ENCODE measurements around the gene COL9A3. TPM values are rescaled to one million over a fixed set of nuclear protein-coding genes. Genes with fewer than 3 reads are reported as not detected.

The COL9A3 gene
- total RNA-seq, 1 donor from 2014 or later: 1.1 TPM

GRCh38 chr20:62820208-62820961 is 3.5 kb downstream of the COL9A3 start:
- intact Hi-C loops (cut with DNase I): no loop called here
- ATAC-seq (no peak), DNase-seq (no peak)
- no peak overlapping the region for H3K4me3 ChIP-seq
- H3K36me3 ChIP-seq: no peaks in the 10 kb centered on the region
- TF ChIP-seq CTCF (IDR thresholded peaks at IDR 0.05): no peak
- no peak overlapping the region for H3K27ac ChIP-seq
- H3K27me3 ChIP-seq: peaks cover 44% of the 10 kb centered on the region
- H3K9me3 ChIP-seq: no peaks in the 10 kb centered on the region
- peaks cover 29% of the 10 kb centered on the region for H3K4me1 ChIP-seq

GRCh38 chr20:62820962-62821725 is 4.3 kb downstream of the COL9A3 start:
- no peaks in the 10 kb centered on the region for H3K36me3 ChIP-seq
- no peak for ATAC-seq
- peaks cover 21% of the 10 kb centered on the region for H3K4me1 ChIP-seq
- TF ChIP-seq CTCF (IDR thresholded peaks at IDR 0.05): no peak
- DNase-seq: no peak
- H3K27ac ChIP-seq: no peak overlapping the region
- peaks cover 36% of the 10 kb centered on the region for H3K27me3 ChIP-seq
- intact Hi-C loops (cut with DNase I): no loop called here
- no peak overlapping the region for H3K4me3 ChIP-seq
- no peaks in the 10 kb centered on the region for H3K9me3 ChIP-seq

GRCh38 chr20:62821726-62822210 is 4.9 kb downstream of the COL9A3 start:
- Histone ChIP-seq H3K9me3 (no peaks in the 10 kb centered on the region), H3K36me3 (no peaks in the 10 kb centered on the region), H3K4me1 (peaks cover 16% of the 10 kb centered on the region), H3K27ac (no peak overlapping the region), H3K4me3 (no peak overlapping the region), H3K27me3 (peaks cover 30% of the 10 kb centered on the region)
- intact Hi-C loops (cut with DNase I): no loop called here
- ATAC-seq (no peak), DNase-seq (no peak)
- no peak for TF ChIP-seq CTCF (IDR thresholded peaks at IDR 0.05)

GRCh38 chr20:62822239-62822787 is 5.5 kb downstream of the COL9A3 start:
- Histone ChIP-seq H3K36me3 (no peaks in the 10 kb centered on the region), H3K9me3 (no peaks in the 10 kb centered on the region), H3K4me3 (no peak overlapping the region), H3K4me1 (peaks cover 16% of the 10 kb centered on the region), H3K27ac (no peak overlapping the region), H3K27me3 (peaks cover 26% of the 10 kb centered on the region)
- DNase-seq: no peak
- no peak for TF ChIP-seq CTCF (IDR thresholded peaks at IDR 0.05)
- ATAC-seq: no peak
- intact Hi-C loops (cut with DNase I): no loop called here

GRCh38 chr20:62822788-62823651 is 6.2 kb downstream of the COL9A3 start:
- ATAC-seq (no peak), DNase-seq (no peak)
- Histone ChIP-seq H3K27ac (no peak overlapping the region), H3K36me3 (no peaks in the 10 kb centered on the region), H3K27me3 (peaks cover 19% of the 10 kb centered on the region), H3K4me3 (no peak overlapping the region), H3K9me3 (no peaks in the 10 kb centered on the region), H3K4me1 (peaks cover 16% of the 10 kb centered on the region)
- intact Hi-C loops (cut with DNase I): no loop called here
- no peak for TF ChIP-seq CTCF (IDR thresholded peaks at IDR 0.05)
